HepG2 (cell line): ENCODE results near the gene PISD. TPM values are rescaled to one million over a fixed set of nuclear protein-coding genes. Genes with fewer than 3 reads are reported as not detected.

Experiments
- ATAC-seq: fragments of 200-7000 bp; cut with Tn5 transposase; 3 replicates; pipeline ENCODE4 v1.9.1; 2020; ENCODE audit warnings: mild to moderate bottlenecking, moderate library complexity
- BruUV-seq: library from RNA; stranded (reverse); fragments of 400-500 nt; replicated peaks from 2 replicates; lab custom pipeline; 2021; lab: Mats Ljungman, UMichigan
- CTCF ChIA-PET: fragments of 300-600 bp; formaldehyde crosslinking; extraction: SDS; loops from one replicate; lab custom pipeline; 2021; ENCODE audit warnings: low total read pairs, inconsistent platforms, low intra/inter-chr PET ratio; lab: Yijun Ruan, JAX
- POLR2A ChIA-PET: fragments of 350-600 bp; sonication (Branson Sonifier 250); formaldehyde crosslinking; loops from one replicate; lab custom pipeline; 2020; ENCODE audit warnings: antibody characterized with exemption, inconsistent platforms; lab: Yijun Ruan, JAX
- DNase-seq: peaks from one replicate; pipeline ENCODE4 v3.0.0-alpha.2; 2015; ENCODE audit warnings: low spot score
- FAIRE-seq: peaks from 3 replicates; lab custom pipeline; 2011; peaks lifted over from hg19 to GRCh38; lab: Jason Lieb, UNC
- H2AFZ ChIP-seq: one replicate; pipeline ENCODE4 v1.6.1; 2011; ENCODE audit warnings: low read length, inconsistent platforms
- H3K27ac ChIP-seq: fragments of 300-600 bp; 3 replicates; pipeline ENCODE4 v1.8.0; 2011; ENCODE audit warnings: mixed run types, mild to moderate bottlenecking, mixed read lengths, low read length, inconsistent platforms; ENCODE audit not compliant: insufficient read depth; ENCODE audit errors: extremely low read length
- H3K27me3 ChIP-seq, 2 experiments: fragments of 200-600 bp in 1 of 2; 2 replicates in 1 of 2; 3 replicates in 1 of 2; pipeline versions ENCODE4 v1.6.0 to v1.8.0; 2011; ENCODE audit warnings: low read length in 2 of 2, mild to moderate bottlenecking in 2 of 2, moderate library complexity in 2 of 2, inconsistent platforms in 1 of 2; ENCODE audit not compliant: insufficient read depth in 2 of 2, control insufficient read depth in 1 of 2
- H3K36me3 ChIP-seq, 2 experiments: fragments of 200-600 bp in 1 of 2; replicated peaks in 1 of 2; 2 replicates in 1 of 2; 3 replicates in 1 of 2; pipeline versions ENCODE4 v1.5.1 to v1.8.0; 2011; ENCODE audit warnings: low read length in 2 of 2, inconsistent platforms in 1 of 2; ENCODE audit not compliant: insufficient read depth in 2 of 2, control insufficient read depth in 1 of 2
- H3K4me1 ChIP-seq: 2 replicates; pipeline ENCODE4 v1.5.1; 2012; ENCODE audit warnings: low read length, inconsistent platforms; ENCODE audit not compliant: insufficient read depth
- H3K4me2 ChIP-seq: 2 replicates; pipeline ENCODE4 v1.6.0; 2011; ENCODE audit warnings: low read depth, low read length, inconsistent platforms
- H3K4me3 ChIP-seq, 3 experiments: fragments of 200-600 bp in 1 of 3; sonication (generic), shearing (Covaris generic) in 1 of 3; replicated peaks in 1 of 3; 2 replicates each; pipeline ENCODE4 v1.5.1; 2011 to 2016; ENCODE audit warnings: low read length in 3 of 3, inconsistent platforms in 2 of 3, low read depth in 2 of 3, mild to moderate bottlenecking in 2 of 3, control low read depth in 1 of 3, mixed read lengths in 1 of 3; ENCODE audit not compliant: insufficient read depth in 1 of 3
- H3K79me2 ChIP-seq: one replicate; pipeline ENCODE4 v1.6.1; 2011; ENCODE audit warnings: low read length, inconsistent platforms; ENCODE audit not compliant: insufficient read depth
- H3K9ac ChIP-seq: 2 replicates; pipeline ENCODE4 v1.6.0; 2011; ENCODE audit warnings: mild to moderate bottlenecking, low read depth, low read length, inconsistent platforms; ENCODE audit not compliant: insufficient read depth
- H3K9me3 ChIP-seq: 2 replicates; pipeline ENCODE4 v1.5.1; 2012; ENCODE audit warnings: mild to moderate bottlenecking, low read length
- H4K20me1 ChIP-seq: 2 replicates; pipeline ENCODE4 v1.6.0; 2011; ENCODE audit warnings: inconsistent platforms, mild to moderate bottlenecking, low read length, moderate library complexity; ENCODE audit not compliant: insufficient read depth
- BHLHE40 ChIP-seq: IDR thresholded peaks from 2 replicates; pipeline ENCODE4 v1.6.1; 2011; ENCODE audit warnings: low read length, improper control_type of control experiment
- DR1 ChIP-seq: sonication (generic); formaldehyde crosslinking; IDR thresholded peaks from 2 replicates; pipeline ENCODE4 v1.8.0; 2021; ENCODE audit warnings: mild to moderate bottlenecking, missing genetic modification reagents, inconsistent platforms
- EHMT2 ChIP-seq: fragments of 200-600 bp; sonication (generic); IDR thresholded peaks from 2 replicates; pipeline ENCODE4 v1.7.0; 2017; ENCODE audit warnings: antibody characterized with exemption, low read depth, low read length, borderline replicate concordance
- FOSL2 ChIP-seq: sonication (generic); formaldehyde crosslinking; IDR thresholded peaks from 2 replicates; pipeline ENCODE4 v1.4.0; 2020; ENCODE audit warnings: missing genetic modification reagents
- FOXK2 ChIP-seq: fragments of 450-650 bp; IDR thresholded peaks from 2 replicates; pipeline ENCODE4 v1.6.1; 2016
- JUND ChIP-seq: sonication (generic); formaldehyde crosslinking; IDR thresholded peaks from 2 replicates; pipeline ENCODE4 v1.8.0; 2022; ENCODE audit warnings: mild to moderate bottlenecking, missing genetic modification reagents
- KLF11 ChIP-seq: IDR thresholded peaks from 2 replicates; pipeline ENCODE4 v1.6.1; 2016; ENCODE audit warnings: missing compliant biosample characterization
- NFYC ChIP-seq: IDR thresholded peaks from 2 replicates; pipeline ENCODE4 v1.6.1; 2016; ENCODE audit warnings: missing genetic modification reagents, missing compliant biosample characterization
- POGZ ChIP-seq: sonication (generic); formaldehyde crosslinking; IDR thresholded peaks from 2 replicates; pipeline ENCODE4 v1.4.0; 2020; ENCODE audit warnings: mild to moderate bottlenecking, missing genetic modification reagents
- PRPF4 ChIP-seq: fragments of 200-400 bp; formaldehyde crosslinking; IDR thresholded peaks from 2 replicates; pipeline ENCODE4 v1.6.1; 2016; ENCODE audit warnings: low read length, low read depth; ENCODE audit not compliant: poor library complexity, severe bottlenecking
- PTBP1 ChIP-seq: fragments of 200-400 bp; formaldehyde crosslinking; IDR thresholded peaks from 2 replicates; pipeline ENCODE4 v1.6.1; 2018; ENCODE audit warnings: low read length, low read depth; ENCODE audit not compliant: poor library complexity, severe bottlenecking
- RFX3 ChIP-seq: IDR thresholded peaks from 2 replicates; pipeline ENCODE4 v1.6.1; 2016; ENCODE audit warnings: missing biosample characterization, missing genetic modification reagents
- TFE3 ChIP-seq: IDR thresholded peaks from 2 replicates; pipeline ENCODE4 v1.6.1; 2016
- ZBTB4 ChIP-seq: sonication (generic); formaldehyde crosslinking; IDR thresholded peaks from 2 replicates; pipeline ENCODE4 v1.4.0; 2020; ENCODE audit warnings: missing genetic modification reagents, mild to moderate bottlenecking, borderline replicate concordance
- ZFAT ChIP-seq: sonication (generic); formaldehyde crosslinking; conservative IDR thresholded peaks from 2 replicates; pipeline ENCODE4 v1.8.1; 2023; ENCODE audit warnings: missing genetic modification reagents, inconsistent platforms
- ZNF383 ChIP-seq: sonication (generic); formaldehyde crosslinking; IDR thresholded peaks from 2 replicates; pipeline ENCODE4 v1.4.0; 2020; ENCODE audit warnings: missing genetic modification reagents, mild to moderate bottlenecking, borderline replicate concordance
- ZNF572 ChIP-seq: sonication (generic); formaldehyde crosslinking; IDR thresholded peaks from 2 replicates; pipeline ENCODE4 v1.5.1; 2020; ENCODE audit warnings: mild to moderate bottlenecking, missing genetic modification reagents
- ZNF773 ChIP-seq: sonication (generic); formaldehyde crosslinking; IDR thresholded peaks from 2 replicates; pipeline ENCODE4 v1.4.0; 2020; ENCODE audit warnings: missing genetic modification reagents, borderline replicate concordance
- ZNF790 ChIP-seq: sonication (generic); formaldehyde crosslinking; IDR thresholded peaks from 2 replicates; pipeline ENCODE4 v1.8.0; 2022; ENCODE audit warnings: missing genetic modification reagents, mild to moderate bottlenecking, borderline replicate concordance
- ZSCAN25 ChIP-seq: sonication (generic); formaldehyde crosslinking; IDR thresholded peaks from 2 replicates; pipeline ENCODE4 v1.8.0; 2022; ENCODE audit warnings: mild to moderate bottlenecking, missing genetic modification reagents
- WGBS: methylation state at CpG from one replicate; pipeline ENCODE4 v1.1.6; 2017; ENCODE audit warnings: low lambda C conversion rate; 5-methylcytosine and 5-hydroxymethylcytosine counted together
- in situ Hi-C: cut with HindIII; loops from 2 replicates; pipeline ENCODE4 v1.10.0; 2017; ENCODE audit warnings: low pct_unique_long_range_greater_than_20kb; ENCODE audit not compliant: extremely low pct_ligation_motif_present
- intact Hi-C: fragments of 100-400 bp; cut with micrococcal nuclease; formaldehyde crosslinking; loops from one replicate; pipeline ENCODE4 v1.10.0; 2022; ENCODE audit not compliant: unreplicated experiment
- polyA plus RNA-seq, 8 experiments: library from polyadenylated mRNA; depleted of rRNA in 3 of 8; stranded (reverse) in 7 of 8; unstranded in 1 of 8; fragments of >200 nt; fragmentation: Illumina TruSeq in 4 of 8; extraction: Trizol in 4 of 8; gene quantifications; 2 replicates each; pipeline versions ENCODE4 v1.2.1 to v1.2.3, GENCODE V29; 2011 to 2016; ENCODE audit warnings: low read depth in 4 of 8, missing spikeins in 1 of 8, mixed read lengths in 1 of 8; ENCODE audit not compliant: insufficient read depth in 1 of 8
- total RNA-seq, 5 experiments: library from RNA; depleted of rRNA; stranded (reverse); fragments of >200 nt; fragmentation: Illumina TruSeq; extraction: Trizol; gene quantifications; 2 replicates each; pipeline ENCODE4 v1.2.3, GENCODE V29; 2016; ENCODE audit warnings: low read depth in 1 of 5

PISD gene
- total and polyA plus RNA-seq, 2 of the 13 experiments (the other 11 are each of a cell fraction or from before 2014, with no cell fraction given), result 30.1 to 47.7 TPM

GRCh38 chr22:31630331-31631329 is 31.4 kb downstream of the PISD start:
- CTCF ChIA-PET, result interaction anchor here (1.7 kb wide), 2 partner anchors 69 to 74 kb away, joined by 6 read pairs; no protein-coding TSS in a partner anchor
- Histone ChIP-seq H3K27ac (peak overlapping the region; percentile 72), H3K9ac (peak overlapping the region; percentile 77), H3K4me2 (peak overlapping the region; percentile 96), H3K4me3 (peak overlapping the region; percentile 66 to 86 (median 77)), H3K27me3 (no peaks in the 10 kb centered on the region), H2AFZ (no peak overlapping the region), H3K36me3 (peaks cover 9 to 20% of the 10 kb centered on the region in 2 experiments), H3K4me1 (peaks cover 72% of the 10 kb centered on the region), H3K79me2 (peaks cover 66% of the 10 kb centered on the region), H4K20me1 (peaks cover 53% of the 10 kb centered on the region), H3K9me3 (no peaks in the 10 kb centered on the region)
- no peak for FAIRE-seq
- peak; percentile 75 for DNase-seq
- intact Hi-C loops, result loop anchor here (1.0 kb wide), 1 partner anchor 63 kb away; no protein-coding TSS in a partner anchor
- whole genome bisulfite sequencing, result 20% methylated on average over 5 of the region's 65 CpGs
- ATAC-seq, result peak; percentile 80
- in situ Hi-C loops, result no loop called here
- TSS peak; percentile 48 for BruUV-seq
- POLR2A ChIA-PET, result interaction anchor here (0.8 to 2.6 kb wide), 16 partner anchors 9 to 183 kb away, joined by 3 to 28 read pairs (median 4); partner anchors contain the start of genes DEPDC5 and PISD
- no peak for TF ChIP-seq ZNF383 (CRISPR knock-in tag)
- TF ChIP-seq NFYC (CRISPR knock-in tag), result peak; percentile 54
- no peak for TF ChIP-seq EHMT2
- no peak for TF ChIP-seq ZNF773 (CRISPR knock-in tag)
- no peak for TF ChIP-seq ZNF790 (CRISPR knock-in tag)
- TF ChIP-seq PTBP1, result peak; percentile 25
- TF ChIP-seq RFX3 (CRISPR knock-in tag), result no peak
- TF ChIP-seq JUND (CRISPR knock-in tag), result no peak
- 0 out of 2 replicates have a peak, but pooled peaks have one; percentile 54 for TF ChIP-seq ZNF572 (CRISPR knock-in tag)
- no peak for TF ChIP-seq PRPF4
- TF ChIP-seq BHLHE40, result no peak
- no peak for TF ChIP-seq ZFAT (CRISPR knock-in tag)
- no peak for TF ChIP-seq KLF11 (CRISPR knock-in tag)
- no peak; the same call in 1 of the 2 replicates for TF ChIP-seq ZBTB4 (CRISPR knock-in tag)
- TF ChIP-seq FOSL2, result 0 out of 2 replicates have a peak, but pooled peaks have one; percentile 4
- 0 out of 2 replicates have a peak, but pooled peaks have one; percentile 19 for TF ChIP-seq TFE3 (CRISPR knock-in tag)
- TF ChIP-seq POGZ (CRISPR knock-in tag), result peak; percentile 36; the same call in 1 of the 2 replicates
- TF ChIP-seq DR1, result no peak; the same call in 1 of the 2 replicates
- TF ChIP-seq ZSCAN25 (CRISPR knock-in tag), result peak; percentile 11; the same call in 1 of the 2 replicates
- TF ChIP-seq FOXK2, result no peak
